Measurements from ENCODE around the gene SIRT5.
A peak's percentile ranks its signal among the peaks of the same experiment; 100 is the strongest.

Gene SIRT5

DNA sequence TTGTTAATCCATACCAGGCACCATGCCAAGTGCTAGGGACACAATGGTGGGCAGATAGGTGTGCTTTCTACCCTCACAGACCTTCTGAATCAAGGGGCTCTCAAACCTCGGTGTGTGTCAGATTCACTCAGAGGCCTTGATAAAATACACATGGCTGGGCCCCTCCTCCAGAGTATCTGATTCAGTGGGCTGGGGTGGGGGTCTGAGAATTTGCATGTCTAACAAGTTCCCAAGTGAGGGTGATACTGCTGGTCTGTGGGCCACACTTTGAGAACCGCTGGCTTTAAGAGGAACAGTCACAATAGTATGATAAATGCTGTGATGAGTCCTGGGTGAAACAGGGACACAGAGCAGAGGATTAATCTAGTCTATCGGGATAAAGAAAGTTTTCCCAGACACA is 35.8 kb upstream of the SIRT5 start:
- Mint-ChIP-seq H3K27ac (no peak overlapping the region), H3K9me3 (no peaks in the 10 kb centered on the region), H3K36me3 (no peaks in the 10 kb centered on the region), H3K4me1 (peaks cover 9% of the 10 kb centered on the region), H3K4me3 (no peak overlapping the region), H3K27me3 (no peaks in the 10 kb centered on the region)
- ATAC-seq (ENCODE audit: low read depth) (no peak), DNase-seq (ENCODE audit: low spot score in 2 of 2) (no peak)

DNA sequence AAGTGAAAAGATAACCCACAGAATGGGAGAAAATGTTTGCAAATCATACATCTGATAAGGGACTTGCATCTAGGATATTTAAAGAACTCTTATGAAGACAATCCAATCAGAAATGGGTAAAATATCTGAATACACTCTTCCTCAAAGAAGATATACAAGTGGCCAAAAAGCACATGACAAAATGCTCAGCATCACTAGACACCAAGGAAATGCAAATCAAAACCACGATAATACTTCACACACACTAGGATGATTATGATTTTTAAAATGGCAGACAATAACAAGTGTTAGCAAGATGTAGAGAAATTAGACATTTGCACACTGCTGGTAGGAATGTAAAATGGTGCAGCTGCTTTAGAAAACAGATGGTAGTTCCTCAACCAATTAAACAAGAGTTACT is 34.8 kb upstream of the SIRT5 start:
- Mint-ChIP-seq H3K4me3 (no peak overlapping the region), H3K27ac (no peak overlapping the region), H3K9me3 (no peaks in the 10 kb centered on the region), H3K36me3 (no peaks in the 10 kb centered on the region), H3K4me1 (peaks cover 9% of the 10 kb centered on the region), H3K27me3 (no peaks in the 10 kb centered on the region)
- no peak for DNase-seq (ENCODE audit: low spot score in 2 of 2)
- ATAC-seq (ENCODE audit: low read depth), result peak; percentile 81

DNA sequence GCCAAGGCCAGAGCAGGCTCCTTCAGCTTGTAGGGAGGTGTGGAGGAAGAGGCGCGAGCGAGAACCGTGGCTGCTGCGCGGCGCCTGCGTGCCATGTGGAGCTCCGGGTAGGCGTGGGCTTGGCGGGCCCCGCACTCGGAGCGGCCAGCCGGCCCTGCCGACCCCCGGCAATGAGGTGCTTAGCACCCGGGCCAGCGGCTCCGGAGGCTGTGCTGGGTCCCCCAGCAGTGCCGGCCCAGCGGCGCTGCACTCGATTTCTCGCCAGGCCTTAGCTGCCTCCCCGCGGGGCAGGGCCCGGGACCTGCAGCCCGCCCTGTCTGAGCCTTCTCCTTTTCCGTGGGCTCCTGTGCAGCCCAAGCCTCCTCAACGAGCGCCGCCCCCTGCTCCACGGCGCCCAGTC is 32.9 kb upstream of the SIRT5 start:
- H3K27ac Mint-ChIP-seq, result no peak overlapping the region
- no peaks in the 10 kb centered on the region for H3K9me3 Mint-ChIP-seq
- no peaks in the 10 kb centered on the region for H3K36me3 Mint-ChIP-seq
- no peak overlapping the region for H3K4me3 Mint-ChIP-seq
- H3K4me1 Mint-ChIP-seq, result peaks cover 9% of the 10 kb centered on the region
- H3K27me3 Mint-ChIP-seq, result no peaks in the 10 kb centered on the region
- DNase-seq (ENCODE audit: low spot score in 2 of 2) (no peak), ATAC-seq (ENCODE audit: low read depth) (no peak)

DNA sequence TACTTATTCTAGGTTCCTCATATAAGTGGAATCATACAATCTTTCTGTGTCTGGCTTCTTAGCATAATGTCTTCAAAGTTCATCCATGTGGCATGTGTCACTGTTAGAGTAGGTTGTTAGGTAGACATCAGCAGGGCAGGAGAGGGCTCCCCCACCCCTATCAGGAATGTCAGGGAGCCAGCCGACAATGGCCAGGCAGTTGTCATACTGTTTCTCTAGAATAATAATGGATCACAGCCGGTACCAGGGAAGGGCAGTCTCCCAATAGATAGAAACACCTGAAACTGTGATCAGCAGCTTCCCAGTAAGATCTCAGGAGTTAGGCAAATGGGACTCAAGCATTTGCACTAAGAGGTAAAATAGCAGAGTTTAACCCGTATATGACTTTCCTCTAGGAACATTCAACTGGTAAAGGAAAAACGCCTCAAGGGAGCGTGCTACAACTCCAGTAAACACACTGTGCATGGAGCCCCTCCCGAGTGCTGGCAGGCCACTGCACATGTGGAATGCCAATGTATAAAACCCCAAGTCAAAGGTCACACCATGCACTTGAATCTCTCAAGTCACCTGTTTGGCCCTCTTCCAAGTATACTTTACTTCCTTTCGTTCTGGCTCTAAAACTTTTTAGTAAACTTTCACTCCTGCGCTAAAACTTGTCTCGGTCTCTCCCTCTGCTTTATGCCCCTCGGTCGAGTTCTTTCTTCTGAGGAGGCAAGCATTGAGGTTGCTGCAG is 29.8 kb upstream of the SIRT5 start:
- Mint-ChIP-seq H3K4me1 (peaks cover 4% of the 10 kb centered on the region), H3K27ac (no peak overlapping the region), H3K4me3 (no peak overlapping the region)

DNA sequence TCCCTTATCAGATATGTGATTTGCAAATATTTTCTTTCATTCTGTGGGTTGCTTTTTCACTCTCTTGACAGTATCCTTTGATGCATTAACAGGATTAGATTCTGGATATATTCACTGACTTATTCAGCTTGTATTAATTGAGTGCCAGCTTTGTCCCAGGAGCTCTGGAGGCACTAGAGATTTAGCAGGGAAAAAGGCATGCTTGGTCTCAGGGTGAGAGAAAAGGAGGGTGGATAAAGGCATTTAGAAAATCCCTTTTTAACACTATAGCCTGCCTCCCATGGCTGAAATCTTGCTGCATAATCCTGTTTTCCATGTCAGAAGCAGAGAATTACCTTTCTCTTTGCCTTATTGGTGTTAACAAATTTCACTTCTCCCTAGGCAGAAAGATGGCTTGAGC is 28.5 kb upstream of the SIRT5 start:
- Mint-ChIP-seq H3K4me1 (peaks cover 3% of the 10 kb centered on the region), H3K4me3 (no peak overlapping the region), H3K27me3 (no peaks in the 10 kb centered on the region), H3K9me3 (no peaks in the 10 kb centered on the region), H3K27ac (no peak overlapping the region), H3K36me3 (no peaks in the 10 kb centered on the region)
- ATAC-seq (ENCODE audit: low read depth) (no peak), DNase-seq (ENCODE audit: low spot score in 2 of 2) (no peak)

More for the DNA sequence above, 29.8 kb upstream of the SIRT5 start:
- no peak for ATAC-seq (ENCODE audit: low read depth)
- Mint-ChIP-seq H3K9me3 (no peaks in the 10 kb centered on the region), H3K36me3 (no peaks in the 10 kb centered on the region), H3K27me3 (no peaks in the 10 kb centered on the region)
- no peak for DNase-seq (ENCODE audit: low spot score in 2 of 2)

DNA sequence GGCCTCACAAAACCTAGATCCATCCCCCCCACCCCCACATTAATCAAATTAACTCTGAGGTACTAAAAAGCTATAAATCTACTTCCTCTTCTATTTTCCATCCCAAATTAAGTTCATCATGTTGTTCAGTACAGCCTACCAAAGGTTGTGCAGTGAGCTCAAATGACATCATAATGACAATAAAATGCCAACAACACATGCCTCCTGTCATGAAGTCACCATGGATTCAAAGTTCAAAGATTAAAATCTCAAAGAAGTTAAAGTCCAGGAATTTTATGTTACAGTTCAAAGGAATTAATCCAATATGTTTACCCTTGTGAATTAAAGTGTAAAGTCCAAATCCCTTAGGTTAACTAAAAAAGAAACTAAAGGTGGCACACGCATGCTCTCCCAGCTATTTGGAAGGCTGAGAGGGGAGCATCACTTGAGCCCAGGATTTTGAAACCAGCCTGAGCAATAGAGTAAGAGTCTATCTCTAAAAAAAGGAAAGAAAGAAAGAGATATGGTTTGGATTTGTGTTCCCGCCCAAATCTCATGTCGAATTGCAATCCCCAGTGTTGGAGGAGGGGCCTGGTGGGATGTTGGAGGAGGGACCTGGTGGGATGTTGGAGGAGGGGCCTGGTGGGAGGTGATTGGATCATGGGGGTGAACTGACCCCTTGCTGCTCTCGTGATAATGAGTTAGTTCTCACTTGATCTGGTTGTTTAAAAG is 25.7 kb upstream of the SIRT5 start:
- Mint-ChIP-seq H3K4me3 (no peak overlapping the region), H3K27me3 (no peaks in the 10 kb centered on the region), H3K9me3 (no peaks in the 10 kb centered on the region), H3K27ac (no peak overlapping the region), H3K4me1 (peaks cover 3% of the 10 kb centered on the region), H3K36me3 (no peaks in the 10 kb centered on the region)
- ATAC-seq (ENCODE audit: low read depth) (no peak), DNase-seq (ENCODE audit: low spot score in 2 of 2) (no peak)

DNA sequence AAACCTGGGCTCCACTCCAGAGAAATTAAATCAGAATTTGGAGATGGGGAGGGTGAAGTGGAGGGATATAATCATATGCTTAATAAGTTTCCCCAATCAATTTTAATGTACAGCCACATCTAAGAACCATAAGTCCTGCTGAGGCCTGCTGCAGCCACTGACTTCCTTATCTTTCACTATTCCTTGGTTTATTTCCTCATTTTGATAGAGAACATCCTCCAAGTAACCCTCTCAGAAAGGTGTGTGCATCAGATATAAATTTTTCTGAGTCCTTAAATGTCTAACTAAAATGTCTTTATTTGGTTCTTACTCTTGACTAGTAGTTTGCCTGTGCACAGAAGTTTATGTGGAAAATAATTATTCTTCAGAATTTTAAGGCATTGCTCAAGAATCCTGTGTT is 23.7 kb upstream of the SIRT5 start:
- Mint-ChIP-seq H3K27me3 (no peaks in the 10 kb centered on the region), H3K36me3 (no peaks in the 10 kb centered on the region), H3K4me3 (no peak overlapping the region), H3K4me1 (peaks cover 3% of the 10 kb centered on the region), H3K9me3 (no peaks in the 10 kb centered on the region), H3K27ac (no peak overlapping the region)
- ATAC-seq (ENCODE audit: low read depth) (no peak), DNase-seq (ENCODE audit: low spot score in 2 of 2) (no peak)

DNA sequence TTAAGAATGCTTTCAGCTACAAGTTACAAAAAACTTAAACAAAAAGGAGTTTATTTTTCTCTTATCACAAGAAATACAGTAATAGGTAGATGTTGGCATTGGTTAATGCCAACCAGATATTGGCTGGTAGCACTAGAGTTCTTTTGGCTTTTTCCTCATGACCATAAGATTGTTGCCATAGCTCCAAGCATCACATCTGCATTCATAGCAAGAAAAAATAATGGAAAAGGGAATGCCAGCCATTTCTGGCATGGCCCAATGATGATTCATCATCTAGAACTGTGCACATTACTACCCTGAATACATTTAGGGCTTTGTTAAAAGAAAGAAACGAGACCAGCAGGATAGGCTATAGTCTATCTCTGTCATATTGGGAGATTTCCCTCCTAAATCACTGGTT is 20.8 kb upstream of the SIRT5 start:
- Mint-ChIP-seq H3K9me3 (no peaks in the 10 kb centered on the region), H3K27ac (no peak overlapping the region), H3K27me3 (no peaks in the 10 kb centered on the region), H3K36me3 (no peaks in the 10 kb centered on the region), H3K4me1 (no peaks in the 10 kb centered on the region), H3K4me3 (no peak overlapping the region)
- no peak for ATAC-seq (ENCODE audit: low read depth)
- no peak for DNase-seq (ENCODE audit: low spot score in 2 of 2)

DNA sequence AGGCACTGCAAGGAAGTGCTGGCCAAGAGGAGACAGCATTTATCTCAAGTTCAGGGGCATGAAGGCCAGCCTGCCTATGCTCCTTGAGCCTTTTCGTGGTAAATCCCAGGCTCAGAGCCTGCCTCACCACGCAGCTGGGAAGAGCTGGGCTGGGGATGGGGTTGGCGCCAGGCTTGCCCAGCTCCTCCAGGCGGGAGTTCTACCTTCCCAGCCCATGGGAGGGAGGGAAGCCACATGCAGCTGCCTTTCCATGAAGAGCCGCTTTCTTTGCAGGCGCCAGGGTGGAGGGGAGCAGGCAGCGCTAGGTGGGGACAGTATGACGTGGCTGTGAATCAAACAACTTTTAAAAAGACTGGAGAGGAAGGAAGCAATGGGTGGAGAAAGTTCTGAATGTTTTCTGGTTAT is 19.5 kb upstream of the SIRT5 start:
- no peak overlapping the region for H3K27ac Mint-ChIP-seq
- ATAC-seq (ENCODE audit: low read depth) (no peak), DNase-seq (ENCODE audit: low spot score in 2 of 2) (no peak)
- H3K4me1 Mint-ChIP-seq, result no peaks in the 10 kb centered on the region
- no peaks in the 10 kb centered on the region for H3K27me3 Mint-ChIP-seq
- H3K36me3 Mint-ChIP-seq, result no peaks in the 10 kb centered on the region
- no peaks in the 10 kb centered on the region for H3K9me3 Mint-ChIP-seq
- no peak overlapping the region for H3K4me3 Mint-ChIP-seq

DNA sequence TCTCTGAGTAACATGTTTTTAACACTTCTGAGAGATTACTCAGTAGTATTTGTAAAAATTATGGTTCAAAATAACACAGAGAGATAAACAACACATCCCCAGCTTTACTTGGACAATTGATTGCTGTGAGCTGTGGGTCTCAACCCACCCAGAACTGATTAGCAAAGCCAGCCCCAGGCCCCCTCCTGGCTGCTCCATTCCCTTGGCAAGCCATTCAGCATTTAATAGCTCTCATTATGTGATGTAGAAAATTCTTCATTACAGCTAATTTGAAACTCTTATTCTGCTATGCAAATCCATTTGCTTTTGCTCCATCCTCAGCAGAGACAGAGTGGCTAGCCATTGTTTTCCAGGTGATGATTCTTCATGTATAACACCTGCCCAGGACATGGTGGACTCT is 16.6 kb upstream of the SIRT5 start:
- Mint-ChIP-seq H3K9me3 (no peaks in the 10 kb centered on the region), H3K4me1 (no peaks in the 10 kb centered on the region), H3K36me3 (no peaks in the 10 kb centered on the region), H3K27ac (no peak overlapping the region), H3K27me3 (no peaks in the 10 kb centered on the region), H3K4me3 (no peak overlapping the region)
- no peak for DNase-seq (ENCODE audit: low spot score in 2 of 2)
- ATAC-seq (ENCODE audit: low read depth), result no peak

DNA sequence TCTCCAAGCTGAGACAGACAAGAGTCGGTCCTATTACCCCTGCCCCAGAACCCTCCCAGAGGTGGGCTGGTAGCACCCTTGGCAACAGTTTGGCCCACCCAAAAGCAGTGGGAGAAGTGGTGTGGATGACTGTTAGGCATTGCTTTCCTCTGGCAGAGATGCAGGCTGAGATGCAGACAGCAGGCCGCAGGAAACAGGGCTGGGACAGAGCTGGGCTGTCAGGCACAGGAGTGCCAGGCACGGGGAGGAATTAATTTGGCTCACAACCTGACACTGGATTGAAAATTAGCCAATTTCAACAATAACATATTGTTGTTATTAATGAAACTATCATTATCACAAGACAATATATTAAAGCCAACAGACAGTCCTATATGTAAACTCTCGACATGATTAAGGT is 15.7 kb upstream of the SIRT5 start:
- Mint-ChIP-seq H3K27me3 (no peaks in the 10 kb centered on the region), H3K9me3 (no peaks in the 10 kb centered on the region), H3K4me1 (no peaks in the 10 kb centered on the region), H3K36me3 (no peaks in the 10 kb centered on the region), H3K4me3 (no peak overlapping the region), H3K27ac (no peak overlapping the region)
- DNase-seq (ENCODE audit: low spot score in 2 of 2), result no peak
- ATAC-seq (ENCODE audit: low read depth), result no peak

DNA sequence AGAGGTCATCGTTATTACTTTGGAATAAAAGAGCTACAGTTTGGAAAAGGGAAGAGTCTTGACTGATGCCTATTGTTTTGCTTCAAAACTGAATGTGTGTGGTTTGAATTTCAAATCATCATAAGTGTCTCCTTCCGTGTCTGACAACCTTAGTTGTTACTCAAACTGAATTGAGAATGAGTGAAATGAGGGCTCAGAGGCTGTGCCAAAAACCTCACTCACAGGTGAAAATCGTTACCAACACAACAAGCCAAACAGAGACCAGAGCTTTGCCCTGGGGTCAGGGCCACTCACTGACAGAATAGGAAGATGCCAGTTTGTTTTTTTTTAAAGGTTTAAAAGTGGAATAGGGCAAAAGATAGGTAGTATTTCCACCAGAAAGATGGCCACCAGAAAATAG is 15.2 kb upstream of the SIRT5 start:
- ATAC-seq (ENCODE audit: low read depth), result no peak
- H3K27ac Mint-ChIP-seq, result no peak overlapping the region
- no peaks in the 10 kb centered on the region for H3K27me3 Mint-ChIP-seq

DNA sequence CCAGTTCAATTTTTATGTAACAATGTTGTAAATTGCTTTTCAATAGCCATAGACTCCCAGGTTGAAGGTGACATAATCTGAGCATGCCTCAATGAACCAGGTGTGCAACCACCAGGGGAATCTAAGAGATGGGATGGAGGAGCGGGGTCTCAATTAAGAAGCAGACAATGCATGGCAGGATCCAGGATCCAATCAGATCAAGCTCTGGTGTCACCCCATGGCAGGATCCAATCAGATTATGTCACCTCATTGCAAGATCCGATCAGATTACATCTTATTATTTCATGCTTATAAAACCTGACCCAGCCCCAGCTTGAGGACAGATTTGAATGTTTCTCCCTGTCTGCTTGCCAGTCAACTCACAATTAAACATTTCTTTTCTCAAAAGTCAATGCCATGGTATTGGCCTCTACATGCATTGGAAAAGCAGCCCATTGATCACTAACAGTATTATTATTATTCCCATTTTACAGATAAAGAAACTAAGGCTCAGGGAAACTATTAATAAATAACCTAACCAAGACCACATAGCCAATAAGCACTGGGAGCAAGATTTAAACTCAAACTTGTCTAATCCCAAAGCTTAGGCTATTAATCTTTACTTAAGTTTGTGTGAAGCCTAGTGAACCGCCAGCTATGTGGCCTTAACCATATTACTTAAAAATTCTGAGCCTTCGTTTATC is 14.3 kb upstream of the SIRT5 start:
- H3K4me3 Mint-ChIP-seq, result no peak overlapping the region
- H3K9me3 Mint-ChIP-seq, result no peaks in the 10 kb centered on the region
- H3K4me1 Mint-ChIP-seq, result no peaks in the 10 kb centered on the region
- no peak for DNase-seq (ENCODE audit: low spot score in 2 of 2)
- H3K27ac Mint-ChIP-seq, result no peak overlapping the region
- no peaks in the 10 kb centered on the region for H3K27me3 Mint-ChIP-seq
- ATAC-seq (ENCODE audit: low read depth), result no peak
- H3K36me3 Mint-ChIP-seq, result no peaks in the 10 kb centered on the region

More for the DNA sequence above, 15.2 kb upstream of the SIRT5 start:
- Mint-ChIP-seq H3K9me3 (no peaks in the 10 kb centered on the region), H3K4me3 (no peak overlapping the region), H3K4me1 (no peaks in the 10 kb centered on the region), H3K36me3 (no peaks in the 10 kb centered on the region)
- DNase-seq (ENCODE audit: low spot score in 2 of 2), result no peak

DNA sequence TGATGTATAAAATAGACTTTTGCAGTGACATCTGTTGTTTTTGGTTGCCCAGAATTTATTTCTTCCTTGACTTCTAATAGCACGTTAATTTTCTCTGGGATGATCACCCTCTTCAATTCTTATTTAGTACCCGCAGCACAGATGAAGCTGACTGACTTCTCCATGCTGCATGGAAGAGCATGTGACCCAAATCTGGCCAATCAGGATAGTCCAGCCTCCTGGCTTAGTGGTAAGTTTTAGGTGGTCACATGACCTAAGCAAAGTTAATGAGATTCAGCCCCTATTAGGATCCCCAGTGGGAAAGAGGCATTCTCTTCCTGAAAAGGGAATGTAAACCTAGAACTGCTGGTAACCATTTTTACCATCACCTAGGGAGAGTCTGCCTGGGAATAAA is 13.8 kb upstream of the SIRT5 start:
- DNase-seq (ENCODE audit: low spot score in 2 of 2) (no peak), ATAC-seq (ENCODE audit: low read depth) (no peak)
- Mint-ChIP-seq H3K4me3 (no peak overlapping the region), H3K9me3 (no peaks in the 10 kb centered on the region), H3K27me3 (no peaks in the 10 kb centered on the region), H3K27ac (no peak overlapping the region), H3K4me1 (no peaks in the 10 kb centered on the region), H3K36me3 (no peaks in the 10 kb centered on the region)
